ENCODE data around the gene PREX1. TPM values are rescaled to one million over a fixed set of nuclear protein-coding genes. Genes with fewer than 3 reads are reported as not detected.
"Not testable (repeated sequence)": the region's sequence is repeated elsewhere in the genome, so short reads cannot be mapped to it uniquely, and the experiment has no call there.

Gene PREX1
- total RNA-seq, 1 experiment from 2014 or later, result 36.0 TPM

- DNase-seq, result no peak
- H3K36me3 ChIP-seq (replicated peaks; ENCODE audit: control insufficient read depth, insufficient read depth, low read length), result no peaks in the 10 kb centered on the region
Measured at GRCh38 chr20:48763216-48763914, 64.4 kb downstream of the PREX1 start.

GRCh38 chr20:48761874-48762273 lies 65.9 kb downstream of the PREX1 start:
- DNase-seq, result no peak
- Histone ChIP-seq H3K36me3 (replicated peaks; ENCODE audit: control insufficient read depth, insufficient read depth, low read length) (no peaks in the 10 kb centered on the region), H3K4me3 (ENCODE audit: insufficient read depth, low read depth, low read length) (no peak overlapping the region), H3K27me3 (ENCODE audit: control insufficient read depth, insufficient read depth, low read length) (no peaks in the 10 kb centered on the region)

More at GRCh38 chr20:48763216-48763914, 64.4 kb downstream of the PREX1 start:
- Histone ChIP-seq H3K4me3 (ENCODE audit: insufficient read depth, low read depth, low read length) (no peak overlapping the region), H3K27me3 (ENCODE audit: control insufficient read depth, insufficient read depth, low read length) (no peaks in the 10 kb centered on the region)

- Histone ChIP-seq H3K4me3 (ENCODE audit: insufficient read depth, low read depth, low read length) (no peak overlapping the region), H3K27me3 (ENCODE audit: control insufficient read depth, insufficient read depth, low read length) (no peaks in the 10 kb centered on the region), H3K36me3 (replicated peaks; ENCODE audit: control insufficient read depth, insufficient read depth, low read length) (no peaks in the 10 kb centered on the region)
- no peak for DNase-seq
Measured at GRCh38 chr20:48761023-48761785, 66.6 kb downstream of the PREX1 start.

DNA sequence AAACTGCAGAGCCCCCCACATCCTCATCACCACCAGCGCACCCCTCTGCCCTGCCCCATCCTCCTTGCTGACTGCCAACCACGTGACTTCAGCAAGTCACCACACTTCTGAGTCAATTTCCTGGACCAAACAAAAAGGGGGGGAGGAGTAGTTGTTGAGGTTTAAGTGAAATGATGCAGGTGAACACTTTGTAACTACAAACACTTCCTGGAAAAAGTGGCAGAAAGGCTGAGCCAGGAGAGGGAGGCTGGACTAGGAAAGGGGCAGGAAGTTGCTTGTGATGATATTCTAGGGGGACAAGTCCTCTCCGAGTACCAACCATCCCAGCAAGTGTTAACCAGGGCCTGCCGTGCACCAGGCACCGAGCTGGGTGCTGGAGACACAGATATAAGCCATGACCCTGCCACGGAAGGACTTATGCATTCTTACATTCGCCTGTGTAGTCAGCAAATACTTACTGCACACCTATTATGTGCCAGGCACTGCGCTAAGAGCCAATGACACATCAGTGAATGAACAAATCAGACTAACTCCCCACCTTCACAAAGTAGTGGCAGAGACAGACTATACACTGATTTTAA lies 67.3 kb downstream of the PREX1 start:
- Histone ChIP-seq H3K4me3 (ENCODE audit: insufficient read depth, low read depth, low read length) (no peak overlapping the region), H3K27me3 (ENCODE audit: control insufficient read depth, insufficient read depth, low read length) (no peaks in the 10 kb centered on the region), H3K36me3 (replicated peaks; ENCODE audit: control insufficient read depth, insufficient read depth, low read length) (no peaks in the 10 kb centered on the region)
- DNase-seq, result no peak

- Histone ChIP-seq H3K27me3 (ENCODE audit: control insufficient read depth, insufficient read depth, low read length) (no peaks in the 10 kb centered on the region), H3K4me3 (ENCODE audit: insufficient read depth, low read depth, low read length) (no peak overlapping the region), H3K36me3 (replicated peaks; ENCODE audit: control insufficient read depth, insufficient read depth, low read length) (no peaks in the 10 kb centered on the region)
- DNase-seq, result no peak
Measured at GRCh38 chr20:48759631-48760245, 68.1 kb downstream of the PREX1 start.

GRCh38 chr20:48758206-48758820 lies 69.5 kb downstream of the PREX1 start:
- H3K36me3 ChIP-seq (replicated peaks; ENCODE audit: control insufficient read depth, insufficient read depth, low read length), result no peaks in the 10 kb centered on the region
- no peak for DNase-seq
- H3K4me3 ChIP-seq (ENCODE audit: insufficient read depth, low read depth, low read length), result no peak overlapping the region
- no peaks in the 10 kb centered on the region for H3K27me3 ChIP-seq (ENCODE audit: control insufficient read depth, insufficient read depth, low read length)

DNA sequence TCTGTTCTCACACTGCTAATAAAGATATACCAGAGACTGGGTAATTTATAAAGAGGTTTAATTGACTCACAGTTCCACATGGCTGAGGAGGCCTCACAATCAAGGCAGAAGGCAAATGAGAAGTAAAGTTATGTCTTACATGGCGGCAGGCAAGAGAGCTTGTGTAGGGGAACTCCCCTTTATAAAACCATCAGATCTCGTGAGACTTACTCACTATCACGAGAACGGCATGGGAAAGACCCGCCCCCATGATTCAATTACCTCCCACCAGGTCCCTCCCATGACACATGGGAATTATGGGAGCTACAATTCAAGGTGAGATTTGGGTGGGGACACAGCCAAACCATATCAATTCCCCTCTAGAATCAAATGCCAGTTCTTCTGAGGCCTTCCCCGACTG lies 71.0 kb downstream of the PREX1 start:
- H3K4me3 ChIP-seq (ENCODE audit: insufficient read depth, low read depth, low read length); DNase-seq; H3K36me3 ChIP-seq (replicated peaks; ENCODE audit: control insufficient read depth, insufficient read depth, low read length); H3K27me3 ChIP-seq (ENCODE audit: control insufficient read depth, insufficient read depth, low read length): not testable (repeated sequence)

GRCh38 chr20:48754292-48754691 lies 73.5 kb downstream of the PREX1 start:
- no peak for DNase-seq
- Histone ChIP-seq H3K36me3 (replicated peaks; ENCODE audit: control insufficient read depth, insufficient read depth, low read length) (no peaks in the 10 kb centered on the region), H3K27me3 (ENCODE audit: control insufficient read depth, insufficient read depth, low read length) (no peaks in the 10 kb centered on the region), H3K4me3 (ENCODE audit: insufficient read depth, low read depth, low read length) (no peak overlapping the region)

DNA sequence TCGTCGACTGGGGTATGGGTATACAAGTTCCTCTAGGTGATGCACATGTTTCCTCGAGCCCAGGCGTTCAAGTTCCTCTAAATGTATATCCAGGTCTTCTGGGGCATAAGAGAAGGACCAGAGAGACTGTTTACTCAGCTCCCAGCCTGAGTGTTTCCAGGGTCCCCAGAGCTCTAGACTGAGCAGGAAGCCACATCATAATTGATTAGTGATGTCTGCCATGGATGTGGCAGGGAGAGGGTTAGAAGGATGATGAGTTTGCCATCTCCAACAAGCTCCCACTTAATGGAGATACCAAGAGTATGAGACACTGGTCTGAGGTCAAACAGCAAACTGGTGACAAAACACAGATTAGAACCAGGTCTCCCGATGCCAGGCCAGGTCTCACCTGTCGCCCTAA lies 74.8 kb downstream of the PREX1 start:
- no peak for DNase-seq
- H3K36me3 ChIP-seq (replicated peaks; ENCODE audit: control insufficient read depth, insufficient read depth, low read length), result no peaks in the 10 kb centered on the region
- H3K4me3 ChIP-seq (ENCODE audit: insufficient read depth, low read depth, low read length), result no peak overlapping the region
- no peaks in the 10 kb centered on the region for H3K27me3 ChIP-seq (ENCODE audit: control insufficient read depth, insufficient read depth, low read length)

DNA sequence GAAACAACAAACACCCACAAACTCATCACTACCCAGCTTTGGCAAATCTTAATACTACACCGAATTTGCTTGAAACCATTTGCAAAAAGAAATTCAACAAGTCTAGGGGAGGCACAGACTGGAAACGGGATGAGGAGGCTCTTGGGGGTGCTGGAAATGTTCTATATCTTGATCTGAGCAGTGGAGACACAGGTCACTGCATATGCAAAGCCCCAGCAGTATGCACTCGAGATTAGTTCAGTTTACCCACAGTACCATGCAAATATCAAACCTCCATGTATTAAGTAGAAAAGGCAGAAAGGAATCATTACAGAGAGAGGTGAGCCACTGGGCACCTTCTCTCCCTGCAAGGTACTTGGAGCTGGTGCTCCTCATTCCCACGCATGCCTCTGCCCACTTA lies 75.9 kb downstream of the PREX1 start:
- no peak for DNase-seq
- H3K36me3 ChIP-seq (replicated peaks; ENCODE audit: control insufficient read depth, insufficient read depth, low read length), result no peaks in the 10 kb centered on the region
- H3K4me3 ChIP-seq (ENCODE audit: insufficient read depth, low read depth, low read length), result no peak overlapping the region
- no peaks in the 10 kb centered on the region for H3K27me3 ChIP-seq (ENCODE audit: control insufficient read depth, insufficient read depth, low read length)

- no peaks in the 10 kb centered on the region for H3K27me3 ChIP-seq (ENCODE audit: control insufficient read depth, insufficient read depth, low read length)
- H3K4me3 ChIP-seq (ENCODE audit: insufficient read depth, low read depth, low read length), result no peak overlapping the region
- no peaks in the 10 kb centered on the region for H3K36me3 ChIP-seq (replicated peaks; ENCODE audit: control insufficient read depth, insufficient read depth, low read length)
- DNase-seq, result peak; percentile 91
Measured at GRCh38 chr20:48750941-48751635, 76.7 kb downstream of the PREX1 start.

GRCh38 chr20:48750376-48750775 lies 77.4 kb downstream of the PREX1 start:
- DNase-seq, result no peak
- H3K36me3 ChIP-seq (replicated peaks; ENCODE audit: control insufficient read depth, insufficient read depth, low read length), result no peaks in the 10 kb centered on the region
- H3K27me3 ChIP-seq (ENCODE audit: control insufficient read depth, insufficient read depth, low read length), result no peaks in the 10 kb centered on the region
- H3K4me3 ChIP-seq (ENCODE audit: insufficient read depth, low read depth, low read length), result no peak overlapping the region

DNA sequence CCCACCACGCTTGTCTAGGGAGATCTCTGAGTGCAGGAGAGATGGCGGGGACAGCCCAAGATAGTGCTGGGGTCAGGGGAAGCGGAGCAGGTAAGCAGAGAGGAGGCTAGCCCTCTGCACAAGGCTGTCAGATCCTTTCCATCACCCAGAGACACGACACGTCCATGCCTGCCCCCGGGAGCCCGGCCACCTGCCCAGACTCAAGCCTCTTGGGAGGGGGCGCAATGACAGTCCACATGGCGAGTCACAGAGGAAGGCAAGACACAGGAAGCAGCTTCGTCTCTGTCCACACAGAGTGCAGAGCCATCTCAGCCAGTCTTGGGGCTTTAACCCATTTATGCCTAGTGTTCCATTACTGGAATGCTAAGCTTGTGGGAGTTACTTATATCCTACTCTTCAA lies 78.4 kb downstream of the PREX1 start:
- peak; percentile 43 for DNase-seq
- no peaks in the 10 kb centered on the region for H3K36me3 ChIP-seq (replicated peaks; ENCODE audit: control insufficient read depth, insufficient read depth, low read length)
- no peak overlapping the region for H3K4me3 ChIP-seq (ENCODE audit: insufficient read depth, low read depth, low read length)
- H3K27me3 ChIP-seq (ENCODE audit: control insufficient read depth, insufficient read depth, low read length), result no peaks in the 10 kb centered on the region

- Histone ChIP-seq H3K27me3 (ENCODE audit: control insufficient read depth, insufficient read depth, low read length) (no peaks in the 10 kb centered on the region), H3K4me3 (ENCODE audit: insufficient read depth, low read depth, low read length) (no peak overlapping the region), H3K36me3 (replicated peaks; ENCODE audit: control insufficient read depth, insufficient read depth, low read length) (no peaks in the 10 kb centered on the region)
- DNase-seq, result no peak
Measured at GRCh38 chr20:48748556-48748955, 79.2 kb downstream of the PREX1 start.

Measured in H7 (cell line).